H1 (cell line): ENCODE data around the gene NFKBIL1. TPM values are rescaled to one million over a fixed set of nuclear protein-coding genes. Genes with fewer than 3 reads are reported as not detected.

ENCODE experiments used
- CTBP2 ChIP-seq: IDR thresholded peaks from 2 replicates; pipeline ENCODE4 v1.7.0; 2011; ENCODE audit warnings: borderline replicate concordance, mild to moderate bottlenecking, moderate library complexity, mixed read lengths, low read length; ENCODE audit not compliant: insufficient read depth, insufficient read length
- FOSL1 ChIP-seq: IDR thresholded peaks from 2 replicates; pipeline ENCODE4 v1.6.1; 2011; ENCODE audit warnings: mild to moderate bottlenecking, low read depth, low read length, moderate library complexity; ENCODE audit not compliant: insufficient read depth
- MAX ChIP-seq: IDR thresholded peaks from 2 replicates; pipeline ENCODE4 v1.6.1; 2012; ENCODE audit warnings: inconsistent platforms
- RFX5 ChIP-seq: IDR thresholded peaks from 2 replicates; pipeline ENCODE4 v1.6.1; 2011; ENCODE audit warnings: low read depth, low read length, improper control_type of control experiment, borderline replicate concordance
- SP1 ChIP-seq: IDR thresholded peaks from 2 replicates; pipeline ENCODE4 v1.6.1; 2011; ENCODE audit warnings: low read depth, low read length
- SRF ChIP-seq: IDR thresholded peaks from 2 replicates; pipeline ENCODE4 v1.6.1; 2011; ENCODE audit warnings: mild to moderate bottlenecking, low read depth, low read length, moderate library complexity
- polyA plus RNA-seq, 7 experiments: library from polyadenylated mRNA; depleted of rRNA in 3 of 7; stranded (reverse) in 5 of 7; unstranded in 2 of 7; fragments of >200 nt in 5 of 7; fragments of 200-250 nt in 2 of 7; gene quantifications; 1 replicate in 5 of 7; 2 replicates in 1 of 7; 4 replicates in 1 of 7; pipeline versions ENCODE4 v1.2.1 to v1.2.3, GENCODE V29; 2011 to 2013; ENCODE audit warnings: missing spikeins in 2 of 7, mixed read lengths in 2 of 7
- total RNA-seq: library from RNA; stranded (reverse); fragmentation: NEBNext Ultra II Directional; extraction: Animal tissue kit (Norgen Biotek cat#: 25700); gene quantifications from 2 replicates; pipeline ENCODE4 v1.2.1, GENCODE V29; 2021

Gene NFKBIL1
- total and polyA plus RNA-seq, 2 of the 8 experiments (the other 6 are each of a cell fraction or from before 2014, with no cell fraction given): 7.5 to 11.2 TPM

GRCh38 chr6:31541658-31542521 lies 5.5 kb upstream of the NFKBIL1 start, which contains the start of gene DDX39B (continued):
- no peak for TF ChIP-seq CTBP2
- peak; percentile 79 for TF ChIP-seq MAX
- TF ChIP-seq SP1: peak; percentile 65; the same call in 1 of the 2 replicates
- TF ChIP-seq RFX5: no peak
- no peak for TF ChIP-seq FOSL1
- TF ChIP-seq SRF: no peak
